Measurements from ENCODE around the gene TERB2. TPM values are rescaled to one million over a fixed set of nuclear protein-coding genes. Genes with fewer than 3 reads are reported as not detected.
"Not testable (repeated sequence)": the region's sequence is repeated elsewhere in the genome, so short reads cannot be mapped to it uniquely, and the experiment has no call there.

TERB2 gene
- total and polyA plus RNA-seq, 2 of the 4 experiments (the other 2 are of a cell fraction) = not detected

- H3K27me3 ChIP-seq (ENCODE audit: control insufficient read depth, insufficient read depth, low read length); H2AK9ac ChIP-seq (replicated peaks; ENCODE audit: low read depth, low read length, poor library complexity); H2BK15ac ChIP-seq (ENCODE audit: low read depth, low read length); H3K14ac ChIP-seq (replicated peaks; ENCODE audit: low read depth, low read length); H3K9ac ChIP-seq (ENCODE audit: low read depth, low read length); H3K4me1 ChIP-seq (ENCODE audit: control insufficient read depth, insufficient read depth, low read length); H2AFZ ChIP-seq (replicated peaks; ENCODE audit: low read length, poor library complexity); H3K4me2 ChIP-seq (ENCODE audit: low read depth, low read length); H2BK20ac ChIP-seq (ENCODE audit: low read depth, low read length); H3K4me3 ChIP-seq (ENCODE audit: insufficient read depth, low read depth, low read length); CTCF ChIA-PET; H3K23ac ChIP-seq (ENCODE audit: low read depth, low read length); ATAC-seq (ENCODE audit: low read depth); H2BK120ac ChIP-seq (ENCODE audit: low read depth, low read length); BruUV-seq (replicated peaks); H2BK5ac ChIP-seq (ENCODE audit: low read depth, low read length, poor library complexity, severe bottlenecking); H4K91ac ChIP-seq (ENCODE audit: insufficient read depth, low read depth, low read length); in situ Hi-C loops (cut with MboI; ENCODE audit: low sequenced_read_pairs); H4K5ac ChIP-seq (ENCODE audit: low read depth, low read length); H3K9me1 ChIP-seq (ENCODE audit: insufficient read depth, low read length); H2AK5ac ChIP-seq (ENCODE audit: low read depth, low read length); H3K18ac ChIP-seq (ENCODE audit: low read depth, low read length); H3K4ac ChIP-seq (ENCODE audit: low read depth, low read length); H3K79me1 ChIP-seq (ENCODE audit: low read depth in 1 of 2, low read length in 2 of 2); H3K36me3 ChIP-seq (ENCODE audit: control insufficient read depth, insufficient read depth, low read length); H4K20me1 ChIP-seq (ENCODE audit: insufficient read depth, low read length); H3K27ac ChIP-seq (ENCODE audit: insufficient read depth, low read length); dilution Hi-C loops (cut with HindIII; ENCODE audit: low sequenced_read_pairs, unreplicated experiment); POLR2A ChIA-PET (ENCODE audit: unreplicated experiment); H3K56ac ChIP-seq (ENCODE audit: extremely low read depth, insufficient read depth, low read length); DNase-seq; H4K8ac ChIP-seq (ENCODE audit: low read depth in 2 of 2, low read length in 2 of 2); H3K9me3 ChIP-seq (ENCODE audit: control insufficient read depth, insufficient read depth, low read length); intact Hi-C loops (cut with micrococcal nuclease): not testable (repeated sequence)
- WGBS, 2 experiments (ENCODE audit: extremely low coverage in 2 of 2, insufficient read length in 1 of 2) = no CpG with 5 or more reads among the region's 1 CpG
These were observed 58.6 kb downstream of the TERB2 start for GRCh38 chr15:45015114-45015513.

DNA sequence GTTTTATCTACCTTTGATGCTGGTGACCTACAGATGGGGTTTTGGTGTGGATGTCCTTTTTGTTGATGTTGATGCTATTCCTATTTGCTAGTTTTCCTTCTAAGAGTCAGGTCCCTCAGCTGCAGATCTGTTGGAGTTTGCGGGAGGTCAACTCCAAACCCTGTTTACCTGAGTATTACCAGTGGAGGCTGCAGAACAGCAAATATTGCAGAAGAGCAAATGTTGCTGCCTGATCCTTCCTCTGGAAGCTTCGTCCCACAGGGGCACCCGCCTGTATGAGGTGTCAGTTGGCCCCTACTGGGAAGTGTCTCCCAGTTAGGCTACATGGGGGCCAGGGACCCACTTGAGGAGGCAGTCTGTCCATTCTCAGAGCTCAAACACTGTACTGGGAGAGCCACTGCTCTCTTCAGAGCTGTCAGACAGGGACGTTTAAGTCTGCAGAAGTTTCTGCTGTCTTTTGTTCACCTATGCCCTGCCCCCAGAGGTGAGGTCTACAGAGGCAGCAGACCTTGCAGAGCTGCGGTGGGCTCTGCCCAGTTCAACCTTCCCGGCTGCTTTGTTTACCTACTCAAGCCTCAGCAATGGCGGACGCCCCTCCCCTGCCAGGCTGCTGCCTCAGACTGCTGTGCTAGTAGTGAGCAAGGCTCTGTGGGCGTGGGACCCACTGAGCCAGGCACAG is 63.9 kb downstream of the TERB2 start:
- ATAC-seq (ENCODE audit: low read depth); H2AK9ac ChIP-seq (replicated peaks; ENCODE audit: low read depth, low read length, poor library complexity); H3K4ac ChIP-seq (ENCODE audit: low read depth, low read length); DNase-seq; H3K23ac ChIP-seq (ENCODE audit: low read depth, low read length); H3K36me3 ChIP-seq (ENCODE audit: control insufficient read depth, insufficient read depth, low read length); H2BK20ac ChIP-seq (ENCODE audit: low read depth, low read length); H3K56ac ChIP-seq (ENCODE audit: extremely low read depth, insufficient read depth, low read length); H3K9me3 ChIP-seq (ENCODE audit: control insufficient read depth, insufficient read depth, low read length); CTCF ChIA-PET; H3K9me1 ChIP-seq (ENCODE audit: insufficient read depth, low read length); H4K20me1 ChIP-seq (ENCODE audit: insufficient read depth, low read length); H4K8ac ChIP-seq (ENCODE audit: low read depth in 2 of 2, low read length in 2 of 2); H3K4me2 ChIP-seq (ENCODE audit: low read depth, low read length); H4K91ac ChIP-seq (ENCODE audit: insufficient read depth, low read depth, low read length); H2AK5ac ChIP-seq (ENCODE audit: low read depth, low read length); BruUV-seq (replicated peaks); H2BK15ac ChIP-seq (ENCODE audit: low read depth, low read length); H3K14ac ChIP-seq (replicated peaks; ENCODE audit: low read depth, low read length); in situ Hi-C loops (cut with MboI; ENCODE audit: low sequenced_read_pairs); H2BK120ac ChIP-seq (ENCODE audit: low read depth, low read length); POLR2A ChIA-PET (ENCODE audit: unreplicated experiment); H2BK5ac ChIP-seq (ENCODE audit: low read depth, low read length, poor library complexity, severe bottlenecking); H3K27ac ChIP-seq (ENCODE audit: insufficient read depth, low read length); H3K18ac ChIP-seq (ENCODE audit: low read depth, low read length); H3K4me1 ChIP-seq (ENCODE audit: control insufficient read depth, insufficient read depth, low read length); H3K4me3 ChIP-seq (ENCODE audit: insufficient read depth, low read depth, low read length); H2AFZ ChIP-seq (replicated peaks; ENCODE audit: low read length, poor library complexity); H3K9ac ChIP-seq (ENCODE audit: low read depth, low read length); H3K27me3 ChIP-seq (ENCODE audit: control insufficient read depth, insufficient read depth, low read length); dilution Hi-C loops (cut with HindIII; ENCODE audit: low sequenced_read_pairs, unreplicated experiment); H4K5ac ChIP-seq (ENCODE audit: low read depth, low read length): not testable (repeated sequence)
- H3K79me1 ChIP-seq (ENCODE audit: low read depth in 1 of 2, low read length in 2 of 2) = peaks cover 3 to 13% of the 10 kb centered on the region in 2 experiments; a peak in 2 of 4 replicates
- WGBS, 2 experiments (ENCODE audit: extremely low coverage in 2 of 2, insufficient read length in 1 of 2) = 40% methylated on average over 1 of the region's 9 CpGs; no CpG with 5 or more reads in 1 of the 2 experiments
- intact Hi-C loops (cut with micrococcal nuclease) = loop anchor here (5.0 kb wide), 1 partner anchor 72 kb away; no protein-coding TSS in a partner anchor
